Endothelial cell of umbilical vein (primary cell): ENCODE data around the gene TRMT2A. TPM values are rescaled to one million over a fixed set of nuclear protein-coding genes. Genes with fewer than 3 reads are reported as not detected.

ENCODE experiments used
- BruUV-seq: library from RNA; stranded (reverse); fragments of 400-500 nt; replicated peaks from 2 replicates; lab custom pipeline; 2021; lab: Mats Ljungman, UMichigan
- CTCF ChIA-PET: fragments of 300-600, 350-600 bp; sonication (Branson Sonifier 250); formaldehyde crosslinking; loops from one replicate; lab custom pipeline; 2021; ENCODE audit warnings: antibody characterized with exemption, inconsistent platforms; lab: Charles Lee
- POLR2A ChIA-PET: fragments of 300-600, 350-600 bp; sonication (Branson Sonifier 250); formaldehyde crosslinking; loops from one replicate; lab custom pipeline; 2021; ENCODE audit warnings: antibody characterized with exemption, inconsistent platforms; lab: Charles Lee
- DNase-seq: peaks from one replicate; pipeline ENCODE4 v3.0.0-alpha.2; 2011; ENCODE audit warnings: low read depth, low spot score
- FAIRE-seq: peaks from 2 replicates; lab custom pipeline; 2011; peaks lifted over from hg19 to GRCh38; lab: Jason Lieb, UNC
- H2AFZ ChIP-seq: 2 replicates; pipeline ENCODE4 v1.6.0; 2012; ENCODE audit warnings: low read depth, low read length, control low read depth, inconsistent platforms
- H3K27ac ChIP-seq: 2 replicates; pipeline ENCODE4 v1.5.1; 2011; ENCODE audit warnings: low read depth, mild to moderate bottlenecking, control low read depth, low read length, moderate library complexity; ENCODE audit not compliant: insufficient read depth
- H3K27me3 ChIP-seq, 2 experiments: 2 replicates each; pipeline versions ENCODE4 v1.6.0 to v1.6.1; 2011; ENCODE audit warnings: low read length in 2 of 2, mixed read lengths in 1 of 2; ENCODE audit not compliant: control insufficient read depth in 2 of 2, insufficient read depth in 2 of 2
- H3K36me3 ChIP-seq, 2 experiments: 2 replicates in 1 of 2; 3 replicates in 1 of 2; pipeline ENCODE4 v1.5.1; 2011; ENCODE audit warnings: low read length in 2 of 2, mild to moderate bottlenecking in 1 of 2, moderate library complexity in 1 of 2; ENCODE audit not compliant: control insufficient read depth in 2 of 2, insufficient read depth in 2 of 2; ENCODE audit errors: extremely low read depth in 1 of 2
- H3K4me1 ChIP-seq: 3 replicates; pipeline ENCODE4 v1.5.1; 2011; ENCODE audit warnings: mild to moderate bottlenecking, low read length; ENCODE audit not compliant: control insufficient read depth, insufficient read depth; ENCODE audit errors: extremely low read depth
- H3K4me2 ChIP-seq: 2 replicates; pipeline ENCODE4 v1.6.1; 2011; ENCODE audit warnings: low read length, control low read depth, mixed read lengths; ENCODE audit not compliant: insufficient read depth
- H3K4me3 ChIP-seq, 3 experiments: fragments of 200-600 bp in 1 of 3; sonication (generic), shearing (Covaris generic) in 1 of 3; replicated peaks in 1 of 3; 2 replicates each; pipeline ENCODE4 v1.5.1; 2011 to 2016; ENCODE audit warnings: control low read depth in 3 of 3, low read length in 3 of 3, mild to moderate bottlenecking in 2 of 3, inconsistent platforms in 1 of 3, low read depth in 1 of 3, moderate library complexity in 1 of 3; ENCODE audit not compliant: insufficient read depth in 1 of 3
- H3K79me2 ChIP-seq: 2 replicates; pipeline ENCODE4 v1.6.0; 2012; ENCODE audit warnings: low read length, inconsistent platforms; ENCODE audit not compliant: control insufficient read depth, insufficient read depth
- H3K9ac ChIP-seq: replicated peaks from 2 replicates; pipeline ENCODE3; 2011; ENCODE audit warnings: low read length, control low read depth; ENCODE audit not compliant: insufficient read depth; ENCODE audit errors: extremely low read depth
- H3K9me1 ChIP-seq: replicated peaks from 3 replicates; pipeline ENCODE4 v1.6.0; 2011; ENCODE audit warnings: mild to moderate bottlenecking, low read length; ENCODE audit not compliant: control insufficient read depth, insufficient read depth; ENCODE audit errors: extremely low read depth
- H3K9me3 ChIP-seq: replicated peaks from 2 replicates; pipeline ENCODE4 v1.5.1; 2012; ENCODE audit warnings: low read length, inconsistent platforms; ENCODE audit not compliant: control insufficient read depth, insufficient read depth
- H4K20me1 ChIP-seq: replicated peaks from 2 replicates; pipeline ENCODE3; 2011; ENCODE audit warnings: mild to moderate bottlenecking, low read length; ENCODE audit not compliant: control insufficient read depth, insufficient read depth; ENCODE audit errors: extremely low read depth
- EZH2 ChIP-seq: IDR thresholded peaks from 2 replicates; pipeline ENCODE4 v1.6.1; 2012; ENCODE audit warnings: borderline replicate concordance, low read depth, mild to moderate bottlenecking, moderate library complexity, low read length, inconsistent platforms; ENCODE audit not compliant: severe bottlenecking
- FOS ChIP-seq: IDR thresholded peaks from 2 replicates; pipeline ENCODE4 v1.6.1; 2011; ENCODE audit warnings: mild to moderate bottlenecking, low read length, moderate library complexity, borderline replicate concordance; ENCODE audit not compliant: insufficient read depth
- GATA2 ChIP-seq: IDR thresholded peaks from 2 replicates; pipeline ENCODE4 v1.7.0; 2011; ENCODE audit warnings: low read depth, mild to moderate bottlenecking, moderate library complexity, mixed read lengths, low read length; ENCODE audit not compliant: insufficient read length, insufficient read depth
- JUN ChIP-seq: IDR thresholded peaks from 2 replicates; pipeline ENCODE4 v1.6.1; 2011; ENCODE audit warnings: borderline replicate concordance, low read depth; ENCODE audit not compliant: insufficient read length, insufficient read depth
- MYC ChIP-seq: IDR thresholded peaks from one replicate; pipeline ENCODE4 v1.6.1; 2011; ENCODE audit warnings: mild to moderate bottlenecking, low read depth, low read length
- POLR2A ChIP-seq: IDR thresholded peaks from 2 replicates; pipeline ENCODE4 v1.6.1; 2012; ENCODE audit warnings: low read depth, mild to moderate bottlenecking, control low read depth, low read length
- dilution Hi-C: fragments of 300-500 bp; cut with MboI; formaldehyde crosslinking; loops from one replicate; pipeline ENCODE4 v1.15.0; 2019; ENCODE audit warnings: low sequenced_read_pairs; ENCODE audit not compliant: extremely low pct_ligation_motif_present
- intact Hi-C: fragments of 100-400 bp; cut with micrococcal nuclease; formaldehyde crosslinking; loops from one replicate; pipeline ENCODE4 v1.10.0; 2022
- polyA plus RNA-seq, 4 experiments: library from polyadenylated mRNA; depleted of rRNA in 3 of 4; stranded (reverse) in 3 of 4; unstranded in 1 of 4; fragments of >200 nt; gene quantifications; 2 replicates each; pipeline versions ENCODE4 v1.2.1 to v1.2.3, GENCODE V29; 2011 to 2012; ENCODE audit warnings: missing spikeins in 1 of 4
- total RNA-seq: library from RNA; stranded (reverse); gene quantifications from 2 replicates; pipeline ENCODE4 v1.2.3, GENCODE V29; 2021
- TF ChIP-seq, protein P1 (sequence below), 2 donors: IDR thresholded peaks; 1 replicate in 1 of 2; 2 replicates in 1 of 2; pipeline ENCODE4 v1.5.1; 2011; ENCODE audit warnings: low read length in 2 of 2, mild to moderate bottlenecking in 2 of 2, moderate library complexity in 2 of 2, control low read depth in 1 of 2, inconsistent platforms in 1 of 2, low read depth in 1 of 2; ENCODE audit not compliant: insufficient read depth in 1 of 2; ENCODE audit errors: extremely low read depth in 1 of 2

The TRMT2A gene
- total and polyA plus RNA-seq, 2 donors (not counting 3 experiments of a cell fraction or from before 2014, with no cell fraction given), result 51.2 to 61.9 TPM

DNA sequence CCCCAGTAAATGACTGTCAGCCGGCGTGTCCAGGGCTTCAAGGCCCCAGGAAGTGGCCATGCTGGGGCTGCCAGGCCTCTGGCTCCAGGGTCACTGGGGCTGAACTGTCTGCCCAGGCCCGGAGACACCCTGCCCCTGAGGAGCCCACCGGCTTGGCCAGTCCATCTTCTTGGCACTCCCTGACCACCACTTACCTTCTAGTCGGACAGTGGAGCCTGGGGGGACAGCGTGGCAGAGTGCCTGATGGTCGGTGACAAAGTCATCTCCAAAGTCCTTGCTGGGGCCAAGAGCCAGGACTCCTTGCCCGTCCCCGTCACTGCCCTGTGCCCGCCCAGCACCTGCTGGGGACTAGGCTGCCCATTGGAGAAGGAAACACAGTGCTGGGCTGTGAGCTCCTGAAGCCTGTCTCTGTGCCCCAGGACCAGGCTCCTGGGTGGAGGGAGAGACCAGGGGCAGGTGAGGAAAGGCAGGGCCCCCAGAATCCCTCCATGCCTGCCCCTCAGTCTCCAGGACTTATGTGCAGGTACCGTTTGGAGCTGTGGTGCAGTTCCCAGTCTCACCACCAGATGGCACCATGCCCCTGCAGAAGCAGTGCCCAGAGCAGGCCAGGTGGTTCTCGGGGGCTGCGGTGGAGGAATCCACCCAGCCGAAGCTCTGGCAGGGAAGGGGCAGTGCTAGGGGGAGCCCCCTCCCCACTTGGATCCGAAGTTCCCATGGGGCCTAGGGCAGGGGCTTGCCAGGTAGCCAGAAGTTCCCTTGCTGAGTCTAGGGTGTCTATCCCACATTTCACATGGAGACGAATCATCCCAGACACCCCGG is 39.8 kb upstream of the TRMT2A start:
- FAIRE-seq (peak; percentile 84), DNase-seq (peak; percentile 77)
- intact Hi-C loops, result loop anchor here (1.0 to 5.0 kb wide), 5 partner anchors 50 to 300 kb away; partner anchors contain the start of gene RTN4R
- H3K4me1 ChIP-seq, result peaks cover 5% of the 10 kb centered on the region
- CTCF ChIA-PET, result interaction anchor here (0.7 to 3.2 kb wide), 21 partner anchors 10 to 298 kb away, joined by 3 to 52 read pairs (median 6); partner anchors contain the start of gene DGCR6L
- no peak overlapping the region for H3K4me2 ChIP-seq
- H2AFZ ChIP-seq, result no peak overlapping the region
- no TSS peak for BruUV-seq
- no peaks in the 10 kb centered on the region for H3K9me3 ChIP-seq
- no peaks in the 10 kb centered on the region for H3K9me1 ChIP-seq
- H3K4me3 ChIP-seq, result no peak overlapping the region
- no peaks in the 10 kb centered on the region for H3K79me2 ChIP-seq
- H4K20me1 ChIP-seq, result no peaks in the 10 kb centered on the region
- no peak overlapping the region for H3K9ac ChIP-seq
- H3K36me3 ChIP-seq, result no peaks in the 10 kb centered on the region
- TF ChIP-seq, protein P1, sequence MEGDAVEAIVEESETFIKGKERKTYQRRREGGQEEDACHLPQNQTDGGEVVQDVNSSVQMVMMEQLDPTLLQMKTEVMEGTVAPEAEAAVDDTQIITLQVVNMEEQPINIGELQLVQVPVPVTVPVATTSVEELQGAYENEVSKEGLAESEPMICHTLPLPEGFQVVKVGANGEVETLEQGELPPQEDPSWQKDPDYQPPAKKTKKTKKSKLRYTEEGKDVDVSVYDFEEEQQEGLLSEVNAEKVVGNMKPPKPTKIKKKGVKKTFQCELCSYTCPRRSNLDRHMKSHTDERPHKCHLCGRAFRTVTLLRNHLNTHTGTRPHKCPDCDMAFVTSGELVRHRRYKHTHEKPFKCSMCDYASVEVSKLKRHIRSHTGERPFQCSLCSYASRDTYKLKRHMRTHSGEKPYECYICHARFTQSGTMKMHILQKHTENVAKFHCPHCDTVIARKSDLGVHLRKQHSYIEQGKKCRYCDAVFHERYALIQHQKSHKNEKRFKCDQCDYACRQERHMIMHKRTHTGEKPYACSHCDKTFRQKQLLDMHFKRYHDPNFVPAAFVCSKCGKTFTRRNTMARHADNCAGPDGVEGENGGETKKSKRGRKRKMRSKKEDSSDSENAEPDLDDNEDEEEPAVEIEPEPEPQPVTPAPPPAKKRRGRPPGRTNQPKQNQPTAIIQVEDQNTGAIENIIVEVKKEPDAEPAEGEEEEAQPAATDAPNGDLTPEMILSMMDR (IDR thresholded peaks at IDR 0.05; ENCODE audit: extremely low read depth in 1 of 2, insufficient read depth in 1 of 2, low read depth in 1 of 2, low read length in 2 of 2), result peak; percentile 92 to 97
- TF ChIP-seq POLR2A (no peak), GATA2 (no peak), JUN (no peak), EZH2 (no peak), MYC (no peak), FOS (no peak)
- dilution Hi-C loops, result no loop called here
- H3K27me3 ChIP-seq, result no peaks in the 10 kb centered on the region
- no peak overlapping the region for H3K27ac ChIP-seq
- POLR2A ChIA-PET, result no interaction called here
